ENCODE data around the gene CARD10. TPM values are rescaled to one million over a fixed set of nuclear protein-coding genes. Genes with fewer than 3 reads are reported as not detected.

CARD10 gene
- total and polyA plus RNA-seq, 2 of the 13 experiments (the other 11 are each of a cell fraction or from before 2014, with no cell fraction given), result 35.2 to 55.8 TPM

- TF ChIP-seq ZBTB44 (CRISPR knock-in tag; IDR thresholded peaks at IDR 0.05), result no peak
- no peak for TF ChIP-seq ZNF703 (CRISPR knock-in tag; IDR thresholded peaks at IDR 0.05; ENCODE audit: borderline replicate concordance)
- no peak for TF ChIP-seq ZNF598 (CRISPR knock-in tag; IDR thresholded peaks at IDR 0.05; ENCODE audit: borderline replicate concordance)
- TF ChIP-seq SIN3A (IDR thresholded peaks at IDR 0.05; ENCODE audit: borderline replicate concordance, low read depth, low read length), result no peak
- TF ChIP-seq KDM5B (CRISPR knock-in tag; IDR thresholded peaks at IDR 0.05; ENCODE audit: borderline replicate concordance), result peak; percentile 84; the same call in 1 of the 2 replicates
- TF ChIP-seq KLF9 (CRISPR knock-in tag; IDR thresholded peaks at IDR 0.05; ENCODE audit: low read depth), result no peak
- TF ChIP-seq PHB2 (IDR thresholded peaks at IDR 0.05; ENCODE audit: partially characterized antibody), result no peak
- TF ChIP-seq ZNF816 (CRISPR knock-in tag; IDR thresholded peaks at IDR 0.05; ENCODE audit: borderline replicate concordance), result no peak
- TF ChIP-seq ZNF687 (CRISPR knock-in tag; IDR thresholded peaks at IDR 0.05), result peak; percentile 87
- no peak for TF ChIP-seq ZNF616 (CRISPR knock-in tag; IDR thresholded peaks at IDR 0.05; ENCODE audit: low read depth)
- TF ChIP-seq ZBTB10 (CRISPR knock-in tag; IDR thresholded peaks at IDR 0.05; ENCODE audit: borderline replicate concordance), result no peak; the same call in 1 of the 2 replicates
- no peak for TF ChIP-seq ZNF280D (CRISPR knock-in tag; IDR thresholded peaks at IDR 0.05)
- no peak for TF ChIP-seq DMTF1 (CRISPR knock-in tag; IDR thresholded peaks at IDR 0.05)
- no peak for TF ChIP-seq ZNF547 (CRISPR knock-in tag; IDR thresholded peaks at IDR 0.05)
These were observed 40.8 kb upstream of the CARD10 start, which contains the start of gene CDC42EP1 (continued) for GRCh38 chr22:37559901-37560607.

Data from HepG2 (cell line).